ENCODE results near the gene POLN. TPM values are rescaled to one million over a fixed set of nuclear protein-coding genes. Genes with fewer than 3 reads are reported as not detected.

POLN gene
- total RNA-seq, 1 experiment from 2014 or later: 1.2 TPM

DNA sequence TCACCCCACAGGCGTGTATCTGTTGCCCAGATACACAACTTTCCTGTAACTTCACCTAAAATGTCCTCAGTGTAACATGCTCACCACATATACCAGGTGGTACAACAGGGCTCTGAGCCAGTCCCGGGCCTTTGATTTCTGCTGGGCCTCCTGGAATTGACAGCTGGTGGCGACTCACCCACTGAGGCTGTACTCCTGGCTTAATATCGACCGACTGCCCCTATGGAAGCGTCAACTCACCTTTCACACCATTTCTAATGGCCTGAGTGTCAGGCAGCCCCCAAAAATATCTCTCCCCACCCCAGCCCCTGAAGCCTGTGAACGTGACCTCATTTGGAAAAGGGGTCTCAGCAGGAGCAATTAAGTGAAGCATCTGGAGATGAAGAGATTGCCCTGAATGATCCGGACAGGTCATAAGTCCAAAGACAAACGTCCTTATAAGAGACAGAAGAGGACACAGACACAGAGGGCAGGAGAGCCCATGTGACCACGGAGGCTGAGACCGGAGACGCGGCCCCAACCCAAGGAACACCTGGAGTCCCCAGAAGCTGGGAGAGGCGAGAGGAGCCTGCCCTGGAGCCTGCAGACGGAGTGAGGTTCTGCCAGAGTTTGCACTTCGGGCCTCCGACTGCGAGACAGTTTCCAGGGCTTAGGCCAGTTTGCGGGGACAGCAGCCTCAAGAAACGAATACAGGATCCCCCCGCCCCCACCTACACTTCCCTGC is 32.6 kb upstream of the POLN start:
- Mint-ChIP-seq H3K4me1 (ENCODE audit: low read depth, unreplicated experiment) (peaks cover 9% of the 10 kb centered on the region), H3K4me3 (ENCODE audit: unreplicated experiment) (no peak overlapping the region), H3K9me3 (ENCODE audit: unreplicated experiment) (no peaks in the 10 kb centered on the region), H3K27ac (ENCODE audit: unreplicated experiment) (no peak overlapping the region), H3K27me3 (ENCODE audit: insufficient read depth, unreplicated experiment) (peaks cover 2% of the 10 kb centered on the region), H3K36me3 (ENCODE audit: insufficient read depth, unreplicated experiment) (no peaks in the 10 kb centered on the region)
- TF ChIP-seq, protein P1, sequence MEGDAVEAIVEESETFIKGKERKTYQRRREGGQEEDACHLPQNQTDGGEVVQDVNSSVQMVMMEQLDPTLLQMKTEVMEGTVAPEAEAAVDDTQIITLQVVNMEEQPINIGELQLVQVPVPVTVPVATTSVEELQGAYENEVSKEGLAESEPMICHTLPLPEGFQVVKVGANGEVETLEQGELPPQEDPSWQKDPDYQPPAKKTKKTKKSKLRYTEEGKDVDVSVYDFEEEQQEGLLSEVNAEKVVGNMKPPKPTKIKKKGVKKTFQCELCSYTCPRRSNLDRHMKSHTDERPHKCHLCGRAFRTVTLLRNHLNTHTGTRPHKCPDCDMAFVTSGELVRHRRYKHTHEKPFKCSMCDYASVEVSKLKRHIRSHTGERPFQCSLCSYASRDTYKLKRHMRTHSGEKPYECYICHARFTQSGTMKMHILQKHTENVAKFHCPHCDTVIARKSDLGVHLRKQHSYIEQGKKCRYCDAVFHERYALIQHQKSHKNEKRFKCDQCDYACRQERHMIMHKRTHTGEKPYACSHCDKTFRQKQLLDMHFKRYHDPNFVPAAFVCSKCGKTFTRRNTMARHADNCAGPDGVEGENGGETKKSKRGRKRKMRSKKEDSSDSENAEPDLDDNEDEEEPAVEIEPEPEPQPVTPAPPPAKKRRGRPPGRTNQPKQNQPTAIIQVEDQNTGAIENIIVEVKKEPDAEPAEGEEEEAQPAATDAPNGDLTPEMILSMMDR (IDR thresholded peaks at IDR 0.05; ENCODE audit: insufficient read depth in 1 of 2, low read depth in 1 of 2, low read length in 1 of 2, severe bottlenecking in 1 of 2, unreplicated experiment in 1 of 2): no peak
- Histone ChIP-seq H3K4me1 (no peaks in the 10 kb centered on the region), H3K4me3 (ENCODE audit: low read depth, low read length) (no peak overlapping the region), H3K36me3 (ENCODE audit: control insufficient read depth, insufficient read depth, low read length) (no peaks in the 10 kb centered on the region), H3K9me3 (no peaks in the 10 kb centered on the region), H3K27me3 (replicated peaks; ENCODE audit: control insufficient read depth, insufficient read depth, low read length) (no peaks in the 10 kb centered on the region)
- intact Hi-C loops (cut with micrococcal nuclease; ENCODE audit: unreplicated experiment): no loop called here
- no TSS peak for BruUV-seq (replicated peaks)
- ChIA-PET POLR2A (no interaction called here), CTCF (no interaction called here)
- DNase-seq: no peak

DNA sequence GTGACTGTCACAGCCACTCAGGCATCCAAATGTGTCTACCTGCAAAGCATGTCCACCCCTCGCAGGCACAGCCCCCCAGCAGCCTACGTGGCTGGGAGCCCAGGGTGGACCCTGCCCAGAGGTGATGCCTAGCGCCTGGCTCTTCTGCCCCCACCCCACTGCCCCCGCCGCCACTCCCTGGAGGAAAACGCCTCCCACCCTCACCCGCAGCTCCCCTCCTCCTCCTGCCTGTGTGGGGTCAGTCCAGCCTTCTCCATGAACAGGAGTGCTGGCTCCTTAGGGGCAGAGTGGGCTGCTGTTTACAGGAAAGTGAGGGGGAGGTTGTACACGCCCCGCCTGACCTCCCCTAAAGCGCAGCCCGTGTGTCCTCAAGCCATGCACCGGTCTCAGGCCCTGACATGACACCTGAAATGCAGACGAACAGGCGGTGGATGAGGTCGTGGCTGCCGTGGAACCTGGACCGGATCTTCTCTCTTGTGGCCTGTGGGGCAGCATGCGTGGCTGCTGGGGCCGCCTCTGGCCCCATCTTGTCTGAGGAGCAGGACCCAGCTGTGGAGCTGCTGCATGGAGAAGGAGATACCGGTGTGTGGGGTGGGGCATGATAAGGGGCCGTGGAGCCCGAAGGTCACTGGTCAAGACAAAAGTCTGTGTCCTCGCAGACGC is 31.9 kb upstream of the POLN start:
- H3K9me3 Mint-ChIP-seq (ENCODE audit: unreplicated experiment): no peaks in the 10 kb centered on the region
- ChIA-PET POLR2A (no interaction called here), CTCF (no interaction called here)
- no peaks in the 10 kb centered on the region for H3K36me3 ChIP-seq (ENCODE audit: control insufficient read depth, insufficient read depth, low read length)
- intact Hi-C loops (cut with micrococcal nuclease; ENCODE audit: unreplicated experiment): no loop called here
- H3K4me1 ChIP-seq: no peaks in the 10 kb centered on the region
- no peaks in the 10 kb centered on the region for H3K36me3 Mint-ChIP-seq (ENCODE audit: insufficient read depth, unreplicated experiment)
- H3K4me3 ChIP-seq (ENCODE audit: low read depth, low read length): no peak overlapping the region
- TF ChIP-seq, protein P1 (IDR thresholded peaks at IDR 0.05; ENCODE audit: insufficient read depth in 1 of 2, low read depth in 1 of 2, low read length in 1 of 2, severe bottlenecking in 1 of 2, unreplicated experiment in 1 of 2): no peak
- H3K27me3 Mint-ChIP-seq (ENCODE audit: insufficient read depth, unreplicated experiment): peaks cover 2% of the 10 kb centered on the region
- no peak overlapping the region for H3K27ac Mint-ChIP-seq (ENCODE audit: unreplicated experiment)
- H3K9me3 ChIP-seq: no peaks in the 10 kb centered on the region
- no peak for DNase-seq
- no TSS peak for BruUV-seq (replicated peaks)
- peaks cover 9% of the 10 kb centered on the region for H3K4me1 Mint-ChIP-seq (ENCODE audit: low read depth, unreplicated experiment)
- no peaks in the 10 kb centered on the region for H3K27me3 ChIP-seq (replicated peaks; ENCODE audit: control insufficient read depth, insufficient read depth, low read length)
- no peak overlapping the region for H3K4me3 Mint-ChIP-seq (ENCODE audit: unreplicated experiment)

GRCh38 chr4:2273221-2273620 is 31.3 kb upstream of the POLN start:
- no peak overlapping the region for H3K4me3 ChIP-seq (ENCODE audit: low read depth, low read length)
- Mint-ChIP-seq H3K36me3 (ENCODE audit: insufficient read depth, unreplicated experiment) (no peaks in the 10 kb centered on the region), H3K9me3 (ENCODE audit: unreplicated experiment) (no peaks in the 10 kb centered on the region), H3K4me3 (ENCODE audit: unreplicated experiment) (no peak overlapping the region), H3K27ac (ENCODE audit: unreplicated experiment) (no peak overlapping the region), H3K27me3 (ENCODE audit: insufficient read depth, unreplicated experiment) (peaks cover 2% of the 10 kb centered on the region), H3K4me1 (ENCODE audit: low read depth, unreplicated experiment) (peaks cover 9% of the 10 kb centered on the region)
- no peak for DNase-seq
- H3K36me3 ChIP-seq (ENCODE audit: control insufficient read depth, insufficient read depth, low read length): no peaks in the 10 kb centered on the region
- H3K9me3 ChIP-seq: no peaks in the 10 kb centered on the region
- intact Hi-C loops (cut with micrococcal nuclease; ENCODE audit: unreplicated experiment): no loop called here
- TF ChIP-seq, protein P1 (IDR thresholded peaks at IDR 0.05; ENCODE audit: insufficient read depth in 1 of 2, low read depth in 1 of 2, low read length in 1 of 2, severe bottlenecking in 1 of 2, unreplicated experiment in 1 of 2): no peak
- no peaks in the 10 kb centered on the region for H3K27me3 ChIP-seq (replicated peaks; ENCODE audit: control insufficient read depth, insufficient read depth, low read length)
- no TSS peak for BruUV-seq (replicated peaks)
- H3K4me1 ChIP-seq: no peaks in the 10 kb centered on the region
- POLR2A ChIA-PET: no interaction called here
- CTCF ChIA-PET: no interaction called here

All from Caco-2 (cell line).